H1 (cell line): ENCODE results near the gene LAMB1. TPM values are rescaled to one million over a fixed set of nuclear protein-coding genes. Genes with fewer than 3 reads are reported as not detected.

Source experiments
- CTCF ChIA-PET: fragments of 300-600 bp; sonication (Branson Sonifier 250); formaldehyde crosslinking; loops from one replicate; lab custom pipeline; 2021; ENCODE audit not compliant: partially characterized antibody; lab: Charles Lee
- POLR2A ChIA-PET: fragments of 300-600 bp; sonication (Branson Sonifier 250); formaldehyde crosslinking; loops from one replicate; lab custom pipeline; 2021; ENCODE audit warnings: inconsistent platforms; ENCODE audit not compliant: partially characterized antibody; lab: Charles Lee
- DNase-seq, 2 experiments: peaks; one replicate each; pipeline versions ENCODE4 v3.0.0 to v3.0.0-alpha.2; 2010 to 2022; ENCODE audit warnings: low spot score in 2 of 2, low read depth in 1 of 2, mixed read lengths in 1 of 2
- FAIRE-seq: peaks from 2 replicates; lab custom pipeline; 2011; peaks lifted over from hg19 to GRCh38; lab: Jason Lieb, UNC
- H2AFZ ChIP-seq: 2 replicates; pipeline ENCODE4 v1.8.1; 2012; ENCODE audit warnings: low read length, inconsistent platforms
- H2AK5ac ChIP-seq: 2 replicates; pipeline ENCODE4 v1.6.1; 2013; ENCODE audit warnings: low read depth, low read length
- H2BK120ac ChIP-seq: replicated peaks from 2 replicates; pipeline ENCODE3; 2013; ENCODE audit warnings: low read depth, low read length, inconsistent platforms
- H2BK12ac ChIP-seq: 2 replicates; pipeline ENCODE4 v1.6.1; 2013; ENCODE audit warnings: low read depth, low read length
- H2BK15ac ChIP-seq: 2 replicates; pipeline ENCODE4 v1.6.1; 2013; ENCODE audit warnings: low read length
- H2BK20ac ChIP-seq: 2 replicates; pipeline ENCODE4 v1.6.1; 2013; ENCODE audit warnings: low read length
- H2BK5ac ChIP-seq: 2 replicates; pipeline ENCODE4 v1.6.1; 2013; ENCODE audit warnings: low read depth, low read length
- H3K14ac ChIP-seq: 2 replicates; pipeline ENCODE4 v1.6.1; 2013; ENCODE audit warnings: inconsistent platforms; ENCODE audit not compliant: insufficient read length
- H3K18ac ChIP-seq: 2 replicates; pipeline ENCODE4 v1.6.1; 2013; ENCODE audit warnings: low read length; ENCODE audit errors: extremely low read depth
- H3K23ac ChIP-seq: 2 replicates; pipeline ENCODE4 v1.6.1; 2013; ENCODE audit warnings: inconsistent platforms; ENCODE audit not compliant: insufficient read length
- H3K23me2 ChIP-seq: 2 replicates; pipeline ENCODE4 v1.6.1; 2013; ENCODE audit warnings: low read depth, low read length
- H3K27ac ChIP-seq: 2 replicates; pipeline ENCODE4 v1.6.1; 2011; ENCODE audit warnings: low read depth, low read length, inconsistent platforms
- H3K27me3 ChIP-seq, 4 experiments: replicated peaks in 1 of 4; 1 replicate in 1 of 4; 2 replicates in 3 of 4; pipeline versions ENCODE4 v1.6.1 to v1.8.1; 2011 to 2013; ENCODE audit warnings: low read length in 3 of 4, mild to moderate bottlenecking in 3 of 4, inconsistent platforms in 2 of 4, mixed read lengths in 2 of 4, moderate library complexity in 1 of 4; ENCODE audit not compliant: control insufficient read depth in 3 of 4, insufficient read depth in 3 of 4; ENCODE audit errors: extremely low read depth in 1 of 4
- H3K36me3 ChIP-seq, 4 experiments: 2 replicates each; pipeline versions ENCODE4 v1.6.1 to v1.8.1; 2011 to 2013; ENCODE audit warnings: mild to moderate bottlenecking in 4 of 4, low read length in 3 of 4, moderate library complexity in 2 of 4, control low read depth in 1 of 4, inconsistent platforms in 1 of 4; ENCODE audit not compliant: insufficient read depth in 4 of 4, control insufficient read depth in 2 of 4
- H3K4ac ChIP-seq: replicated peaks from 2 replicates; pipeline ENCODE3; 2013; ENCODE audit warnings: low read length, low read depth, mixed read lengths, inconsistent platforms; ENCODE audit not compliant: insufficient read length
- H3K4me1 ChIP-seq, 4 experiments: replicated peaks in 1 of 4; 1 replicate in 1 of 4; 2 replicates in 3 of 4; pipeline versions ENCODE4 v1.6.1 to v1.8.1; 2011 to 2013; ENCODE audit warnings: low read length in 3 of 4, inconsistent platforms in 2 of 4, mixed read lengths in 1 of 4; ENCODE audit not compliant: insufficient read depth in 4 of 4, control insufficient read depth in 3 of 4
- H3K4me2 ChIP-seq, 2 experiments: 2 replicates each; pipeline versions ENCODE4 v1.6.1 to v1.8.1; 2011 to 2013; ENCODE audit warnings: low read depth in 2 of 2, low read length in 2 of 2, control low read depth in 1 of 2, inconsistent platforms in 1 of 2, mild to moderate bottlenecking in 1 of 2; ENCODE audit not compliant: insufficient read depth in 1 of 2
- H3K4me3 ChIP-seq, 4 experiments: fragments of 200-600, 300-600 bp in 1 of 4; sonication (generic), shearing (Covaris generic), sonication (Bioruptor Twin) in 1 of 4; 2 replicates each; pipeline versions ENCODE4 v1.5.1 to v1.8.1; 2011 to 2016; ENCODE audit warnings: low read length in 4 of 4, low read depth in 3 of 4, control low read depth in 2 of 4, inconsistent platforms in 2 of 4, mild to moderate bottlenecking in 2 of 4, mixed read lengths in 1 of 4, moderate library complexity in 1 of 4; ENCODE audit not compliant: insufficient read depth in 2 of 4; ENCODE audit errors: extremely low read depth in 1 of 4
- H3K56ac ChIP-seq: replicated peaks from 2 replicates; pipeline ENCODE3; 2013; ENCODE audit warnings: low read depth, mild to moderate bottlenecking, mixed read lengths, low read length, inconsistent platforms; ENCODE audit not compliant: insufficient read length
- H3K79me1 ChIP-seq: 2 replicates; pipeline ENCODE4 v1.6.1; 2013; ENCODE audit warnings: low read depth, low read length, control low read depth
- H3K79me2 ChIP-seq, 2 experiments: 2 replicates each; pipeline versions ENCODE4 v1.6.1 to v1.8.1; 2012 to 2013; ENCODE audit warnings: low read length in 2 of 2, mild to moderate bottlenecking in 2 of 2, inconsistent platforms in 1 of 2; ENCODE audit not compliant: insufficient read depth in 2 of 2, control insufficient read depth in 1 of 2
- H3K9ac ChIP-seq, 4 experiments: replicated peaks in 1 of 4; 1 replicate in 1 of 4; 2 replicates in 3 of 4; pipeline versions ENCODE4 v1.6.1 to v1.8.1; 2011 to 2013; ENCODE audit warnings: low read depth in 3 of 4, low read length in 3 of 4, control low read depth in 2 of 4, mild to moderate bottlenecking in 2 of 4, moderate library complexity in 2 of 4, inconsistent platforms in 1 of 4; ENCODE audit errors: extremely low read depth in 1 of 4
- H3K9me3 ChIP-seq, 2 experiments: 2 replicates each; pipeline versions ENCODE4 v1.6.1 to v1.8.1; 2012 to 2013; ENCODE audit warnings: mild to moderate bottlenecking in 2 of 2, moderate library complexity in 2 of 2, control low read depth in 1 of 2, inconsistent platforms in 1 of 2, low read depth in 1 of 2, low read length in 1 of 2, mixed read lengths in 1 of 2; ENCODE audit not compliant: insufficient read depth in 2 of 2
- H4K20me1 ChIP-seq, 2 experiments: replicated peaks in 1 of 2; 2 replicates each; pipeline versions ENCODE3 to v1.8.1; 2011 to 2013; ENCODE audit warnings: inconsistent platforms in 2 of 2, low read length in 2 of 2, mild to moderate bottlenecking in 1 of 2; ENCODE audit not compliant: insufficient read depth in 2 of 2, control insufficient read depth in 1 of 2
- H4K5ac ChIP-seq: 2 replicates; pipeline ENCODE4 v1.6.1; 2013; ENCODE audit warnings: low read length, low read depth, mixed read lengths, inconsistent platforms; ENCODE audit not compliant: insufficient read length
- H4K8ac ChIP-seq: 2 replicates; pipeline ENCODE4 v1.8.0; 2013; ENCODE audit warnings: mild to moderate bottlenecking, moderate library complexity, low read length, inconsistent platforms; ENCODE audit not compliant: insufficient read depth; ENCODE audit errors: extremely low read depth
- H4K91ac ChIP-seq: replicated peaks from 2 replicates; pipeline ENCODE3; 2013; ENCODE audit warnings: low read length, mixed read lengths, inconsistent platforms; ENCODE audit not compliant: insufficient read length
- BACH1 ChIP-seq: IDR thresholded peaks from 2 replicates; pipeline ENCODE4 v1.6.1; 2012; ENCODE audit warnings: low read length, improper control_type of control experiment
- CBX8 ChIP-seq: fragments of 300-800, 300-1000 bp; sonication (generic); IDR thresholded peaks from 2 replicates; pipeline ENCODE4 v1.7.1; 2016; ENCODE audit warnings: low read depth, low read length, borderline replicate concordance
- CEBPB ChIP-seq: IDR thresholded peaks from 2 replicates; pipeline ENCODE4 v1.6.1; 2012; ENCODE audit warnings: low read depth, low read length
- EP300 ChIP-seq, 2 experiments: IDR thresholded peaks; 1 replicate in 1 of 2; 2 replicates in 1 of 2; pipeline ENCODE4 v1.6.1; 2011 to 2012; ENCODE audit warnings: low read depth in 2 of 2, low read length in 2 of 2, mild to moderate bottlenecking in 2 of 2, borderline replicate concordance in 1 of 2, inconsistent platforms in 1 of 2, moderate library complexity in 1 of 2
- HDAC2 ChIP-seq, 2 experiments: fragments of 300-600 bp in 1 of 2; sonication (generic) in 1 of 2; IDR thresholded peaks; 2 replicates each; pipeline ENCODE4 v1.6.1; 2011 to 2012; ENCODE audit warnings: low read depth in 2 of 2, low read length in 2 of 2, mild to moderate bottlenecking in 2 of 2, moderate library complexity in 2 of 2, borderline replicate concordance in 1 of 2, inconsistent platforms in 1 of 2
- JUND ChIP-seq: IDR thresholded peaks from 2 replicates; pipeline ENCODE4 v1.6.1; 2011; ENCODE audit warnings: mild to moderate bottlenecking, improper control_type of control experiment, low read length
- KDM4A ChIP-seq: IDR thresholded peaks from one replicate; pipeline ENCODE4 v1.7.1; 2012; ENCODE audit warnings: low read depth, mild to moderate bottlenecking, moderate library complexity, low read length, inconsistent platforms; ENCODE audit not compliant: severe bottlenecking
- POU5F1 ChIP-seq: IDR thresholded peaks from 2 replicates; pipeline ENCODE4 v1.6.1; 2011; ENCODE audit warnings: low read depth, mild to moderate bottlenecking, low read length, moderate library complexity
- SIX5 ChIP-seq: IDR thresholded peaks from 2 replicates; pipeline ENCODE4 v1.6.1; 2011; ENCODE audit warnings: mild to moderate bottlenecking, low read depth, low read length
- SRF ChIP-seq: IDR thresholded peaks from 2 replicates; pipeline ENCODE4 v1.6.1; 2011; ENCODE audit warnings: mild to moderate bottlenecking, low read depth, low read length, moderate library complexity
- TAF1 ChIP-seq: IDR thresholded peaks from 2 replicates; pipeline ENCODE4 v1.6.1; 2011; ENCODE audit warnings: mild to moderate bottlenecking, low read depth, low read length
- TBP ChIP-seq: IDR thresholded peaks from 2 replicates; pipeline ENCODE4 v1.6.1; 2011; ENCODE audit warnings: low read depth, low read length, improper control_type of control experiment
- WGBS, 2 experiments: shearing (Covaris generic) in 1 of 2; methylation state at CpG; one replicate each; pipeline versions ENCODE4 v1.1.6 to v1.1.7; 2013 to 2015; ENCODE audit warnings: low lambda C conversion rate in 2 of 2, mixed read lengths in 2 of 2, inconsistent platforms in 1 of 2, low coverage in 1 of 2, missing lambda C conversion rate in 1 of 2; ENCODE audit not compliant: insufficient replicate concordance in 2 of 2, insufficient coverage in 1 of 2, insufficient read length in 1 of 2; ENCODE audit errors: extremely low coverage in 1 of 2, missing lambda C conversion rate in 1 of 2; 5-methylcytosine and 5-hydroxymethylcytosine counted together
- polyA plus RNA-seq, 7 experiments: library from polyadenylated mRNA; depleted of rRNA in 3 of 7; stranded (reverse) in 5 of 7; unstranded in 2 of 7; fragments of >200 nt in 5 of 7; fragments of 200-250 nt in 2 of 7; gene quantifications; 1 replicate in 5 of 7; 2 replicates in 1 of 7; 4 replicates in 1 of 7; pipeline versions ENCODE4 v1.2.1 to v1.2.3, GENCODE V29; 2011 to 2013; ENCODE audit warnings: missing spikeins in 2 of 7, mixed read lengths in 2 of 7
- total RNA-seq: library from RNA; stranded (reverse); fragmentation: NEBNext Ultra II Directional; extraction: Animal tissue kit (Norgen Biotek cat#: 25700); gene quantifications from 2 replicates; pipeline ENCODE4 v1.2.1, GENCODE V29; 2021

The LAMB1 gene
- total and polyA plus RNA-seq, 2 of the 8 experiments (the other 6 are each of a cell fraction or from before 2014, with no cell fraction given), result 31.9 to 38.5 TPM

DNA sequence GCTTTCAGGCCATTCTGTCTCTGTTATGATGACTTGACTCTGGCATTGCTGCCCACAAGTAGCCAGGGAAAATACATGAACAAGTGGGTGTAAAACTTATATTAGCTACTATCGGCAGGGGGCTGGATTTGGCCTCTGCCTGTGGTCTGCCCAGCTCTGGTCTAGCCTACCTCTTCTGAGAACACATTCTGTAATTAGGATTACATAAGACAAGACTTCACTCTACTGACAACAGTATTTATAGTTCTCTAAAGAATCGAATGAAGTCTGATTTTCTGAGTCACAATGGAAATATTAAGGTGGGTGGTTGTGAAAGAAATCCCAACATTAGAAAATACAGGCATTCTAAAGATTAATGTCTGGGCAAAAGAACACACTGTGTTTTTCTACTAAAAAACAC lies 56.5 kb downstream of the LAMB1 start:
- H3K79me2 ChIP-seq, result no peaks in the 10 kb centered on the region
- H3K27ac ChIP-seq, result no peak overlapping the region
- H2BK12ac ChIP-seq, result no peak overlapping the region
- H3K36me3 ChIP-seq, result peaks cover 0 to 28% (median 7%) of the 10 kb centered on the region in 4 experiments; a peak in 3 of 8 replicates
- no peak overlapping the region for H3K4me3 ChIP-seq
- FAIRE-seq, result no peak
- WGBS, 2 experiments, result 86% methylated on average over 2 of the region's 2 CpGs; no CpG with 5 or more reads in 1 of the 2 experiments
- no peak overlapping the region for H3K56ac ChIP-seq
- H3K4ac ChIP-seq, result no peak overlapping the region
- H4K8ac ChIP-seq, result no peak overlapping the region
- no peak overlapping the region for H2BK5ac ChIP-seq
- no peak for DNase-seq
- no peaks in the 10 kb centered on the region for H3K27me3 ChIP-seq
- no peak overlapping the region for H3K18ac ChIP-seq
- no peaks in the 10 kb centered on the region for H3K9me3 ChIP-seq
- H2BK20ac ChIP-seq, result no peak overlapping the region
- no peaks in the 10 kb centered on the region for H4K20me1 ChIP-seq
- H2BK15ac ChIP-seq, result no peak overlapping the region
- H3K9ac ChIP-seq, result no peak overlapping the region
- no peak overlapping the region for H3K23ac ChIP-seq
- H3K14ac ChIP-seq, result no peak overlapping the region
- no peak overlapping the region for H4K91ac ChIP-seq
- no peaks in the 10 kb centered on the region for H3K79me1 ChIP-seq
- no peak overlapping the region for H2BK120ac ChIP-seq
- no peaks in the 10 kb centered on the region for H3K23me2 ChIP-seq
- CTCF ChIA-PET, result interaction anchor here (1.3 kb wide), 1 partner anchor 57 kb away, joined by 3 read pairs; no protein-coding TSS in a partner anchor
- no peak overlapping the region for H3K4me2 ChIP-seq
- TF ChIP-seq POU5F1 (no peak), CEBPB (no peak), TBP (no peak), SRF (no peak), EP300 (IDR thresholded peaks at IDR 0.05; ENCODE audit: borderline replicate concordance in 1 of 2, low read depth in 2 of 2, low read length in 2 of 2) (no peak), KDM4A (no peak), CBX8 (no peak), SIX5 (no peak), HDAC2 (IDR thresholded peaks at IDR 0.05; ENCODE audit: borderline replicate concordance in 1 of 2, low read depth in 2 of 2, low read length in 2 of 2) (no peak), BACH1 (no peak), TAF1 (no peak), JUND (no peak)
- H4K5ac ChIP-seq, result no peak overlapping the region
- peaks cover 0 to 2% (median 0%) of the 10 kb centered on the region in 4 experiments; a peak in 1 of 7 replicates for H3K4me1 ChIP-seq
- POLR2A ChIA-PET, result interaction anchor here (1.0 kb wide), 1 partner anchor 9 kb away, joined by 4 read pairs; no protein-coding TSS in a partner anchor
- H2AK5ac ChIP-seq, result no peak overlapping the region
- H2AFZ ChIP-seq, result no peak overlapping the region
